Measurements from ENCODE around the gene PARVG.

The PARVG gene

GRCh38 chr22:44246615-44247326 is 66.0 kb downstream of the PARVG start:
- no peak for DNase-seq

GRCh38 chr22:44247346-44247745 is 66.6 kb downstream of the PARVG start:
- DNase-seq = no peak

- no peak for DNase-seq
Measured at GRCh38 chr22:44247923-44248892, 67.5 kb downstream of the PARVG start.

- DNase-seq = no peak
Measured at GRCh38 chr22:44248926-44249325, 68.2 kb downstream of the PARVG start.

GRCh38 chr22:44249376-44250147 is 68.8 kb downstream of the PARVG start:
- no peak for DNase-seq

GRCh38 chr22:44254811-44255210 is 74.1 kb downstream of the PARVG start:
- DNase-seq = no peak

- no peak for DNase-seq
Measured at GRCh38 chr22:44256085-44256484, 75.4 kb downstream of the PARVG start.

- DNase-seq = no peak
Measured at GRCh38 chr22:44256556-44257485, 76.1 kb downstream of the PARVG start.

Data from inflammatory macrophage treated with lipopolysaccharide for 4 hours (primary cell).